K562 (cell line): ENCODE results near the gene ROBO1. TPM values are rescaled to one million over a fixed set of nuclear protein-coding genes. Genes with fewer than 3 reads are reported as not detected.

Experiments used
- ATAC-seq: fragments of 200-7000 bp; cut with Tn5 transposase; 3 replicates; pipeline ENCODE4 v1.9.1; 2020; ENCODE audit warnings: moderate library complexity
- BruUV-seq: library from RNA; stranded (reverse); fragments of 400-500 nt; replicated peaks from 2 replicates; lab custom pipeline; 2021; lab: Mats Ljungman, UMichigan
- CTCF ChIA-PET: fragments of 300-600 bp; formaldehyde crosslinking; extraction: SDS; loops from one replicate; lab custom pipeline; 2021; ENCODE audit warnings: low intra/inter-chr PET ratio; lab: Yijun Ruan, JAX
- POLR2A ChIA-PET: fragments of 300-600, 350-650 bp; sonication (Branson Sonifier 250); formaldehyde crosslinking; extraction: SDS; loops from one replicate; lab custom pipeline; 2021; ENCODE audit warnings: antibody characterized with exemption, inconsistent platforms; lab: Yijun Ruan, JAX
- DNase-seq, 4 experiments: peaks; one replicate each; pipeline versions ENCODE4 v3.0.0 to v3.0.0-alpha.2; 2011 to 2018; ENCODE audit warnings: low spot score in 3 of 4, mixed read lengths in 3 of 4; ENCODE audit errors: extremely low read depth in 1 of 4
- FAIRE-seq: peaks from 2 replicates; lab custom pipeline; 2011; peaks lifted over from hg19 to GRCh38; lab: Jason Lieb, UNC
- H2AFZ ChIP-seq: 2 replicates; pipeline ENCODE4 v1.6.0; 2011; ENCODE audit warnings: low read depth, low read length, control low read depth, inconsistent platforms
- H3K27ac ChIP-seq: fragments of 200-600 bp; 3 replicates; pipeline ENCODE4 v1.8.0; 2011; ENCODE audit warnings: low read depth, mild to moderate bottlenecking, control low read depth, inconsistent platforms, low read length, moderate library complexity, mixed read lengths; ENCODE audit errors: extremely low read depth
- H3K27me3 ChIP-seq, 2 experiments: fragments of 300-600 bp in 1 of 2; 2 replicates in 1 of 2; 3 replicates in 1 of 2; pipeline versions ENCODE4 v1.6.0 to v1.8.0; 2011; ENCODE audit warnings: inconsistent platforms in 2 of 2, low read length in 2 of 2, mild to moderate bottlenecking in 1 of 2, mixed read lengths in 1 of 2, moderate library complexity in 1 of 2; ENCODE audit not compliant: control insufficient read depth in 2 of 2, insufficient read depth in 2 of 2
- H3K36me3 ChIP-seq: fragments of 300-600 bp; 3 replicates; pipeline ENCODE4 v1.8.0; 2011; ENCODE audit warnings: mild to moderate bottlenecking, low read length, inconsistent platforms; ENCODE audit not compliant: control insufficient read depth, insufficient read depth
- H3K4me1 ChIP-seq, 2 experiments: fragments of 200-600 bp in 1 of 2; replicated peaks in 1 of 2; 2 replicates in 1 of 2; 3 replicates in 1 of 2; pipeline versions ENCODE4 v1.5.1 to v1.8.0; 2011; ENCODE audit warnings: inconsistent platforms in 2 of 2, low read length in 2 of 2, mild to moderate bottlenecking in 1 of 2, mixed read lengths in 1 of 2, moderate library complexity in 1 of 2; ENCODE audit not compliant: control insufficient read depth in 2 of 2, insufficient read depth in 2 of 2
- H3K4me2 ChIP-seq: 2 replicates; pipeline ENCODE4 v1.6.1; 2011; ENCODE audit warnings: low read length, control low read depth, inconsistent platforms, mixed read lengths; ENCODE audit not compliant: insufficient read depth
- H3K4me3 ChIP-seq: fragments of 200-600 bp; sonication (generic), shearing (Covaris generic); 2 replicates; pipeline ENCODE4 v1.5.1; 2016; ENCODE audit warnings: control low read depth, inconsistent platforms
- H3K79me2 ChIP-seq: fragments of 200-600 bp; 3 replicates; pipeline ENCODE4 v1.8.0; 2011; ENCODE audit warnings: low read length, inconsistent platforms; ENCODE audit not compliant: control insufficient read depth, insufficient read depth
- H3K9ac ChIP-seq, 2 experiments: 2 replicates each; pipeline versions ENCODE4 v1.6.0 to v1.6.1; 2011; ENCODE audit warnings: low read depth in 2 of 2, low read length in 2 of 2, control low read depth in 1 of 2, inconsistent platforms in 1 of 2, mild to moderate bottlenecking in 1 of 2, mixed read lengths in 1 of 2; ENCODE audit not compliant: insufficient read depth in 1 of 2
- H3K9me1 ChIP-seq: one replicate; pipeline ENCODE4 v1.6.0; 2011; ENCODE audit warnings: inconsistent platforms, mild to moderate bottlenecking, low read length, moderate library complexity; ENCODE audit not compliant: control insufficient read depth, insufficient read depth
- H3K9me3 ChIP-seq: replicated peaks from 2 replicates; pipeline ENCODE4 v1.5.1; 2011; ENCODE audit warnings: low read depth, low read length, inconsistent platforms; ENCODE audit not compliant: control insufficient read depth, insufficient read depth
- H4K20me1 ChIP-seq: replicated peaks from 2 replicates; pipeline ENCODE4 v1.6.1; 2011; ENCODE audit warnings: low read length, inconsistent platforms, mixed read lengths; ENCODE audit not compliant: control insufficient read depth, insufficient read depth
- ARID1B ChIP-seq: fragments of 450-650 bp; IDR thresholded peaks from 2 replicates; pipeline ENCODE4 v1.6.1; 2016; ENCODE audit warnings: antibody characterized with exemption, mild to moderate bottlenecking, inconsistent platforms
- ASH1L ChIP-seq: fragments of 450-650 bp; IDR thresholded peaks from 2 replicates; pipeline ENCODE4 v1.6.1; 2018; ENCODE audit warnings: borderline replicate concordance, mild to moderate bottlenecking, low read depth; ENCODE audit not compliant: partially characterized antibody
- C11orf30 ChIP-seq: fragments of 450-650 bp; IDR thresholded peaks from 2 replicates; pipeline ENCODE4 v1.6.1; 2016; ENCODE audit warnings: low read depth, mild to moderate bottlenecking
- GATAD2A ChIP-seq: fragments of 450-650 bp; IDR thresholded peaks from 2 replicates; pipeline ENCODE4 v1.6.1; 2017
- HNRNPL ChIP-seq: fragments of 200-400 bp; formaldehyde crosslinking; IDR thresholded peaks from 2 replicates; pipeline ENCODE4 v1.6.1; 2017; ENCODE audit warnings: low read depth, mild to moderate bottlenecking, low read length
- ILK ChIP-seq: fragments of 450-650 bp; IDR thresholded peaks from 2 replicates; pipeline ENCODE4 v1.6.1; 2016; ENCODE audit warnings: missing genetic modification characterization, low read depth, mild to moderate bottlenecking, missing compliant biosample characterization, moderate library complexity, borderline replicate concordance
- KAT2B ChIP-seq: IDR thresholded peaks from one replicate; pipeline ENCODE4 v1.6.1; 2012; ENCODE audit warnings: low read depth, mild to moderate bottlenecking, control low read depth, inconsistent platforms, low read length, moderate library complexity
- NR1H2 ChIP-seq: sonication (generic); formaldehyde crosslinking; IDR thresholded peaks from 2 replicates; pipeline ENCODE4 v1.4.0; 2020; ENCODE audit warnings: mild to moderate bottlenecking, missing genetic modification reagents
- PYGO2 ChIP-seq: fragments of 450-650 bp; IDR thresholded peaks from 2 replicates; pipeline ENCODE4 v1.6.1; 2016; ENCODE audit warnings: mild to moderate bottlenecking, missing genetic modification characterization, moderate library complexity, missing compliant biosample characterization
- RAD21 ChIP-seq, 2 experiments: fragments of 250-450 bp in 1 of 2; fragments of 450-650 bp in 1 of 2; sonication (Bioruptor Pico) in 1 of 2; formaldehyde crosslinking in 1 of 2; IDR thresholded peaks in 1 of 2; conservative IDR thresholded peaks in 1 of 2; 2 replicates each; pipeline versions ENCODE4 v1.4.0 to v1.8.0; 2020 to 2022; ENCODE audit warnings: mild to moderate bottlenecking in 2 of 2, moderate library complexity in 1 of 2
- SMC3 ChIP-seq: conservative IDR thresholded peaks from 2 replicates; pipeline ENCODE4 v1.6.1; 2011; ENCODE audit warnings: low read depth, low read length, improper control_type of control experiment; ENCODE audit not compliant: insufficient read depth
- U2AF2 ChIP-seq: fragments of 200-400 bp; formaldehyde crosslinking; optimal IDR thresholded peaks from 2 replicates; pipeline ENCODE3; 2017; ENCODE audit warnings: low read depth, mild to moderate bottlenecking, low read length
- ZEB2 ChIP-seq: fragments of 450-650 bp; IDR thresholded peaks from 2 replicates; pipeline ENCODE4 v1.6.1; 2016
- ZNF316 ChIP-seq: fragments of 450-650 bp; IDR thresholded peaks from 2 replicates; pipeline ENCODE4 v1.6.1; 2016
- ZNF41 ChIP-seq: fragments of 250-450 bp; sonication (Bioruptor Pico); conservative IDR thresholded peaks from 2 replicates; pipeline ENCODE4 v1.4.0; 2020; ENCODE audit warnings: mild to moderate bottlenecking
- WGBS: fragments of 100-300 bp; shearing (Covaris generic); methylation state at CpG from one replicate; pipeline ENCODE4 v1.1.6; 2016; ENCODE audit warnings: low coverage, mixed read lengths; ENCODE audit not compliant: insufficient coverage; ENCODE audit errors: missing lambda C conversion rate; 5-methylcytosine and 5-hydroxymethylcytosine counted together
- in situ Hi-C: fragments of 300-500 bp; cut with MboI; formaldehyde crosslinking; loops from 4 replicates; pipeline ENCODE4 v1.15.0; 2018; ENCODE audit warnings: inconsistent platforms, mixed read lengths
- intact Hi-C: fragments of 100-400 bp; cut with micrococcal nuclease; formaldehyde crosslinking; loops from 2 replicates; pipeline ENCODE4 v1.14.2; 2022
- polyA plus RNA-seq, 8 experiments: library from polyadenylated mRNA; depleted of rRNA in 4 of 8; stranded (reverse) in 5 of 8; unstranded in 3 of 8; fragments of >200 nt; fragmentation: Nextera tagmentation in 2 of 8; fragmentation: Illumina TruSeq in 1 of 8; extraction: Ambion mirVana in 2 of 8; extraction: Trizol in 1 of 8; gene quantifications; 2 replicates each; pipeline versions ENCODE4 v1.2.1 to v1.2.3, GENCODE V29; 2011 to 2014; ENCODE audit warnings: inconsistent platforms in 1 of 8, missing spikeins in 1 of 8
- total RNA-seq, 7 experiments: library from RNA; depleted of rRNA in 6 of 7; stranded (reverse); fragments of >200 nt in 6 of 7; fragmentation: Illumina TruSeq in 2 of 7; extraction: Trizol in 2 of 7; gene quantifications; 2 replicates each; pipeline versions ENCODE4 v1.2.1 to v1.2.3, GENCODE V29; 2011 to 2021; ENCODE audit warnings: low replicate concordance in 1 of 7
- TF ChIP-seq, protein P1 (sequence below): fragments of 450-650 bp; formaldehyde crosslinking; IDR thresholded peaks from 2 replicates; pipeline ENCODE4 v1.4.0; 2020; ENCODE audit warnings: mild to moderate bottlenecking
- TF ChIP-seq, protein P2 (sequence below): IDR thresholded peaks from 3 replicates; pipeline ENCODE4 v1.6.1; 2011; ENCODE audit warnings: borderline replicate concordance, mild to moderate bottlenecking; ENCODE audit not compliant: insufficient read length, insufficient read depth

Gene ROBO1
- total and polyA plus RNA-seq, 9 of the 15 experiments (the other 6 are each of a cell fraction or from before 2014, with no cell fraction given): 0.01 to 0.53 (median 0.17) TPM; not detected in 5

DNA sequence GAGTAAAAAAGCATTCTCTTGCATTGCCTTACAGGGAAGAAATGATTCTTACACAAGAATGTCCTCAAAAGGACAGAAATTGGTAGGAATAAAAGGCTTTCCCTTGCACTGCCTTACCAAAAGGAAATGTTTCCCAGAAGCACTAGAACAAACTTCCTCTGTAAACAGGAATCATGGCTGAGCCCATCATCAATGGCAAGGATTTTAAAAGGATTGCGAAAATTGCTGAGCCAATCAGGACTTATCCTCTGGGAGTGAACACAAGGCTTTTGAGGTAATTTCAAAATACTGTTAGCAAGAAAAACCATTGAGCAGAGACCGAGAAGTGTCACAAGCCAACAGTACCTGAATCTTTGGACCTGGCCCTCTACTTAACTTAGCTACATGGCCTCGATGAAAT is 897.3 kb downstream of the ROBO1 start:
- no peaks in the 10 kb centered on the region for H3K27me3 ChIP-seq
- ChIA-PET CTCF (no interaction called here), POLR2A (no interaction called here)
- H3K4me3 ChIP-seq: no peak overlapping the region
- no peak overlapping the region for H2AFZ ChIP-seq
- FAIRE-seq (no peak), DNase-seq (no peak), ATAC-seq (no peak)
- H3K4me2 ChIP-seq: no peak overlapping the region
- no peaks in the 10 kb centered on the region for H3K9me3 ChIP-seq
- no peaks in the 10 kb centered on the region for H3K79me2 ChIP-seq
- H4K20me1 ChIP-seq: no peaks in the 10 kb centered on the region
- no peaks in the 10 kb centered on the region for H3K4me1 ChIP-seq
- BruUV-seq: no TSS peak
- in situ Hi-C loops: no loop called here
- no peaks in the 10 kb centered on the region for H3K36me3 ChIP-seq
- TF ChIP-seq, protein P1, sequence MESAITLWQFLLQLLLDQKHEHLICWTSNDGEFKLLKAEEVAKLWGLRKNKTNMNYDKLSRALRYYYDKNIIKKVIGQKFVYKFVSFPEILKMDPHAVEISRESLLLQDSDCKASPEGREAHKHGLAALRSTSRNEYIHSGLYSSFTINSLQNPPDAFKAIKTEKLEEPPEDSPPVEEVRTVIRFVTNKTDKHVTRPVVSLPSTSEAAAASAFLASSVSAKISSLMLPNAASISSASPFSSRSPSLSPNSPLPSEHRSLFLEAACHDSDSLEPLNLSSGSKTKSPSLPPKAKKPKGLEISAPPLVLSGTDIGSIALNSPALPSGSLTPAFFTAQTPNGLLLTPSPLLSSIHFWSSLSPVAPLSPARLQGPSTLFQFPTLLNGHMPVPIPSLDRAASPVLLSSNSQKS: no peak
- TF ChIP-seq ARID1B: no peak
- no peak overlapping the region for H3K27ac ChIP-seq
- no peak overlapping the region for H3K9ac ChIP-seq
- H3K9me1 ChIP-seq: no peaks in the 10 kb centered on the region
- WGBS: 0% methylated on average over 3 of the region's 3 CpGs
- intact Hi-C loops: no loop called here

DNA sequence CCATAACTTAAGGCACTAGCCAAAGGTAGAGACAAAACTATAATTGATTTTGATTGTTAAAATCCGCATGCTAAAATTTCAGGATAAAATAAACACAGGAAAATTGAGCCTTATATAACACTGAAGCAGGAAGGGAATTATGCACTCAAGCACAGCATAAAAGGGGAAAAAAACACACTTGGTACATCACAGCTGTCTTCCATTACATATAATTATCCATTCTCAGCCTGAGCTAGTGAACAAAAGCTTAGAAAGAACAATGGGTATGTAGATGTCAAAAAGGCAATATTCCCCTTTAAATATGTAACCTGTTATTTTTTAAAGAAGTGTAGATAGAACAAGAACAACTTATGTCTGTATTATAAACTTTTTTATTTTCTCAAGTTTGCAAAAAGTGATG is 899.2 kb downstream of the ROBO1 start:
- ChIA-PET POLR2A (no interaction called here), CTCF (no interaction called here)
- Histone ChIP-seq H3K4me1 (no peaks in the 10 kb centered on the region), H2AFZ (no peak overlapping the region), H3K4me3 (no peak overlapping the region), H3K27ac (no peak overlapping the region), H4K20me1 (no peaks in the 10 kb centered on the region), H3K9me1 (no peaks in the 10 kb centered on the region), H3K27me3 (no peaks in the 10 kb centered on the region), H3K9me3 (no peaks in the 10 kb centered on the region), H3K36me3 (no peaks in the 10 kb centered on the region), H3K9ac (no peak overlapping the region), H3K79me2 (no peaks in the 10 kb centered on the region), H3K4me2 (no peak overlapping the region)
- DNase-seq (no peak), FAIRE-seq (no peak), ATAC-seq (no peak)
- intact Hi-C loops (no loop called here), in situ Hi-C loops (no loop called here)
- no TSS peak for BruUV-seq
- WGBS: 0% methylated on average over 1 of the region's 1 CpG
- TF ChIP-seq RAD21 (CRISPR knock-in tag; conservative IDR thresholded peaks at IDR 0.05 in 1 of 2, IDR thresholded peaks at IDR 0.05 in 1 of 2) (no peak), ZEB2 (no peak), ZNF41 (CRISPR knock-in tag) (no peak), HNRNPL (no peak), GATAD2A (no peak), C11orf30 (no peak), ZNF316 (no peak), NR1H2 (CRISPR knock-in tag) (no peak), ILK (tag) (no peak), U2AF2 (no peak), KAT2B (no peak), ASH1L (no peak), SMC3 (no peak), PYGO2 (tag) (no peak)
- TF ChIP-seq, protein P2, sequence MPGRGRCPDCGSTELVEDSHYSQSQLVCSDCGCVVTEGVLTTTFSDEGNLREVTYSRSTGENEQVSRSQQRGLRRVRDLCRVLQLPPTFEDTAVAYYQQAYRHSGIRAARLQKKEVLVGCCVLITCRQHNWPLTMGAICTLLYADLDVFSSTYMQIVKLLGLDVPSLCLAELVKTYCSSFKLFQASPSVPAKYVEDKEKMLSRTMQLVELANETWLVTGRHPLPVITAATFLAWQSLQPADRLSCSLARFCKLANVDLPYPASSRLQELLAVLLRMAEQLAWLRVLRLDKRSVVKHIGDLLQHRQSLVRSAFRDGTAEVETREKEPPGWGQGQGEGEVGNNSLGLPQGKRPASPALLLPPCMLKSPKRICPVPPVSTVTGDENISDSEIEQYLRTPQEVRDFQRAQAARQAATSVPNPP: no peak
